Loucy (cell line): ENCODE measurements around the gene TMEM248.

Source experiments
- H2AFZ ChIP-seq: fragments of 200-600 bp; sonication (generic); 2 replicates; pipeline ENCODE4 v1.6.0; 2016; ENCODE audit warnings: antibody characterized with exemption, mild to moderate bottlenecking, low read length, moderate library complexity
- H3F3A ChIP-seq: fragments of 200-600 bp; 2 replicates; pipeline ENCODE4 v1.6.0; 2016; ENCODE audit warnings: antibody characterized with exemption, low read depth, mild to moderate bottlenecking
- H3K27me3 ChIP-seq: fragments of 200-600 bp; sonication (generic); 2 replicates; pipeline ENCODE4 v1.6.1; 2014; ENCODE audit warnings: low read length, mild to moderate bottlenecking; ENCODE audit not compliant: insufficient read depth, poor library complexity, severe bottlenecking
- H3K36me3 ChIP-seq: fragments of 200-600 bp; sonication (generic); 2 replicates; pipeline ENCODE4 v1.6.1; 2016; ENCODE audit warnings: low read length; ENCODE audit not compliant: insufficient read depth
- H3K4me1 ChIP-seq: fragments of 200-600 bp; sonication (generic); 2 replicates; pipeline ENCODE4 v1.5.1; 2014; ENCODE audit warnings: low read length, mild to moderate bottlenecking; ENCODE audit not compliant: insufficient read depth, poor library complexity, severe bottlenecking
- H3K4me2 ChIP-seq: fragments of 200-600 bp; sonication (generic); 2 replicates; pipeline ENCODE4 v1.6.0; 2014; ENCODE audit warnings: antibody characterized with exemption, low read length, low read depth, mild to moderate bottlenecking; ENCODE audit not compliant: poor library complexity, severe bottlenecking
- H3K4me3 ChIP-seq: fragments of 200-600 bp; sonication (generic); 2 replicates; pipeline ENCODE4 v1.5.1; 2014; ENCODE audit warnings: low read length, mild to moderate bottlenecking, mixed read lengths; ENCODE audit not compliant: poor library complexity, severe bottlenecking
- H3K79me2 ChIP-seq: fragments of 200-600 bp; sonication (generic); 2 replicates; pipeline ENCODE4 v1.6.1; 2014; ENCODE audit warnings: low read length; ENCODE audit not compliant: insufficient read depth
- H3K9ac ChIP-seq: fragments of 200-600 bp; sonication (generic); 2 replicates; pipeline ENCODE4 v1.6.0; 2014; ENCODE audit warnings: mild to moderate bottlenecking, low read depth, low read length, moderate library complexity; ENCODE audit not compliant: poor library complexity, severe bottlenecking
- H3K9me2 ChIP-seq: fragments of 200-600 bp; sonication (generic); replicated peaks from 2 replicates; pipeline ENCODE4 v1.6.1; 2016; ENCODE audit warnings: low read depth, low read length, mixed read lengths
- H3K9me3 ChIP-seq: fragments of 200-600 bp; sonication (generic); 2 replicates; pipeline ENCODE4 v1.6.1; 2014; ENCODE audit warnings: mild to moderate bottlenecking, antibody characterized with exemption, low read length, low read depth; ENCODE audit not compliant: insufficient read depth
- H4K20me1 ChIP-seq: fragments of 200-600 bp; sonication (generic); 2 replicates; pipeline ENCODE4 v1.6.0; 2014; ENCODE audit warnings: antibody characterized with exemption, low read length, mild to moderate bottlenecking; ENCODE audit not compliant: insufficient read depth, poor library complexity, severe bottlenecking
- EZH2phosphoT487 ChIP-seq: fragments of 200-600 bp; IDR thresholded peaks from 2 replicates; pipeline ENCODE4 v1.6.1; 2018; ENCODE audit warnings: antibody characterized with exemption, mild to moderate bottlenecking, moderate library complexity, borderline replicate concordance
- TF ChIP-seq, protein P1 (sequence below): fragments of 200-600 bp; sonication (generic); conservative IDR thresholded peaks from 2 replicates; pipeline ENCODE4 v1.5.1; 2014; ENCODE audit warnings: mild to moderate bottlenecking, antibody characterized with exemption, low read length

TMEM248 gene

DNA sequence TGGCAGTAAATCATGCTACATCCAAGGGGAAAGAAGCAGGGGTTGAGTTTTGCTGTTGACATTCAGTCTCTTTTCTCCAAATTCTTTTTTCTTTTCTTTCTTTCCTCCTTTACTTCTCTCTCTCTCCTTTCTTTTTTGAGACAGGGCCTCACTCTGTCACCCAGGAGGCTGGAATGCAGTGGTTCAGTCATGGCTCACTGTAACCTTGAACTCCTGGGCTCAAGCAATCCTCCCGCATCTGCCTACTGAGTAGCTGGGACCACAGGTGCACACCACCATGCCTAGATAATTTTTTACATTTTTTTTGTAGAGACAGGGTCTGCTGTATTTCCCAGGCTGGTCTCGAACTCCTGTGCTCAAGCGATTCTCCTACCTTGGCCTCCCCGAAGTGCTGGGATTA is 39.2 kb downstream of the TMEM248 start:
- Histone ChIP-seq H2AFZ (no peak overlapping the region), H3K27me3 (no peaks in the 10 kb centered on the region), H3K4me3 (no peak overlapping the region), H3K4me2 (no peak overlapping the region), H3K4me1 (no peaks in the 10 kb centered on the region), H3K9ac (no peak overlapping the region), H3K36me3 (peaks cover 35% of the 10 kb centered on the region), H4K20me1 (no peaks in the 10 kb centered on the region), H3K79me2 (no peaks in the 10 kb centered on the region), H3K9me2 (no peaks in the 10 kb centered on the region), H3F3A (no peaks in the 10 kb centered on the region), H3K9me3 (no peaks in the 10 kb centered on the region)
- TF ChIP-seq, protein P1, sequence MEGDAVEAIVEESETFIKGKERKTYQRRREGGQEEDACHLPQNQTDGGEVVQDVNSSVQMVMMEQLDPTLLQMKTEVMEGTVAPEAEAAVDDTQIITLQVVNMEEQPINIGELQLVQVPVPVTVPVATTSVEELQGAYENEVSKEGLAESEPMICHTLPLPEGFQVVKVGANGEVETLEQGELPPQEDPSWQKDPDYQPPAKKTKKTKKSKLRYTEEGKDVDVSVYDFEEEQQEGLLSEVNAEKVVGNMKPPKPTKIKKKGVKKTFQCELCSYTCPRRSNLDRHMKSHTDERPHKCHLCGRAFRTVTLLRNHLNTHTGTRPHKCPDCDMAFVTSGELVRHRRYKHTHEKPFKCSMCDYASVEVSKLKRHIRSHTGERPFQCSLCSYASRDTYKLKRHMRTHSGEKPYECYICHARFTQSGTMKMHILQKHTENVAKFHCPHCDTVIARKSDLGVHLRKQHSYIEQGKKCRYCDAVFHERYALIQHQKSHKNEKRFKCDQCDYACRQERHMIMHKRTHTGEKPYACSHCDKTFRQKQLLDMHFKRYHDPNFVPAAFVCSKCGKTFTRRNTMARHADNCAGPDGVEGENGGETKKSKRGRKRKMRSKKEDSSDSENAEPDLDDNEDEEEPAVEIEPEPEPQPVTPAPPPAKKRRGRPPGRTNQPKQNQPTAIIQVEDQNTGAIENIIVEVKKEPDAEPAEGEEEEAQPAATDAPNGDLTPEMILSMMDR, result no peak
- no peak for TF ChIP-seq EZH2phosphoT487

DNA sequence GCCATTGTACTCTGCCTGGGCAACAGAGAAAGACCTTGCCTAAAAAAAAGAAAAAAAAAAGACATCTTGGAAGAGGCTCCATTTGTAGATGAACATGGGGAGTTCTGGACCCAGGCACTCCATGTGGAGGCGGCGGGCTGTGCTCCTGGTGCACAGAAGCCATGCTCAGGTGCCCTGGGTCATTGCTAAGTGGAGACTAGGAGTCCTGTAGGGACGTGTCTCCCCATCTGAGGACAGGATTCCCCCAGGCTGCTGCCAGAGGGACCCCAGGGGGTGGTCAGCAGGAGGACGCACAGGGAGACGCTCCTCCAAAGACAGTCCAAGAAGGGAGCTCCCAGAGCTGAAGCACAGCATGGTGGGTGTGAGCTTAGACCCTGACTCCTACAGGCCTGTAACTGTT is 40.1 kb downstream of the TMEM248 start:
- Histone ChIP-seq H3K36me3 (peaks cover 26% of the 10 kb centered on the region; the same call in 1 of the 2 replicates), H3K79me2 (no peaks in the 10 kb centered on the region), H3F3A (no peaks in the 10 kb centered on the region), H3K4me2 (no peak overlapping the region), H2AFZ (no peak overlapping the region), H3K27me3 (no peaks in the 10 kb centered on the region), H3K9me3 (no peaks in the 10 kb centered on the region), H4K20me1 (no peaks in the 10 kb centered on the region), H3K9ac (no peak overlapping the region), H3K4me1 (no peaks in the 10 kb centered on the region), H3K4me3 (no peak overlapping the region), H3K9me2 (no peaks in the 10 kb centered on the region)
- TF ChIP-seq EZH2phosphoT487, result no peak
- TF ChIP-seq, protein P1, result no peak

DNA sequence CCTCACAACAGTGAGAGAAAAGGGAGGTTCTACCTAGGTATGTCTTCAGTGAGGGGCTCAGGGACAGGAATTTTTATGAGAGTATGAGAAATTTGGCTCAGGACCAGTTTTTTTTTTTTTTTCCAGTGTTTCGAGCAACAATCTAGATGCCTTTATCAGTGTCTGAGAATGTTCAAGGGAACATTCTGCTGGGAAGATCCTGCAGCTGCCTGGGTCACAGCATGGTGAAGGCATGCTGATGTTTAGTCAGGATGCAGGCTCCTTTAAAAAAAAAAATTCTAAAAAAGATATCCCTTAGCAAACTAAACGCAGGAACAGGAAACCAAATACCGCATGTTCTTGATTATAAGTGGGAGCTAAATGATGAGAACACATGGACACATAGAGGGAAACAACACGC is 43.4 kb downstream of the TMEM248 start:
- H3K4me2 ChIP-seq, result no peak overlapping the region
- H4K20me1 ChIP-seq, result no peaks in the 10 kb centered on the region
- no peak overlapping the region for H2AFZ ChIP-seq
- no peak overlapping the region for H3K9ac ChIP-seq
- no peak overlapping the region for H3K4me3 ChIP-seq
- no peaks in the 10 kb centered on the region; the same call in 1 of the 2 replicates for H3K36me3 ChIP-seq
- no peaks in the 10 kb centered on the region for H3K9me3 ChIP-seq
- H3F3A ChIP-seq, result no peaks in the 10 kb centered on the region
- TF ChIP-seq EZH2phosphoT487, result no peak
- TF ChIP-seq, protein P1, result no peak
- H3K9me2 ChIP-seq, result no peaks in the 10 kb centered on the region
- H3K79me2 ChIP-seq, result no peaks in the 10 kb centered on the region
- no peaks in the 10 kb centered on the region for H3K4me1 ChIP-seq
- no peaks in the 10 kb centered on the region for H3K27me3 ChIP-seq
